Fibroblast of pulmonary artery (primary cell): ENCODE results near the gene RNASE4.
A peak's percentile ranks its signal among the peaks of the same experiment; 100 is the strongest.
"Not testable (repeated sequence)": the region's sequence is repeated elsewhere in the genome, so short reads cannot be mapped to it uniquely, and the experiment has no call there.

Experiments
- DNase-seq: peaks from one replicate; pipeline ENCODE4 v3.0.0-alpha.2; 2010; ENCODE audit warnings: low read depth
- H3K4me3 ChIP-seq: replicated peaks from 2 replicates; pipeline ENCODE4 v1.5.1; 2011; ENCODE audit warnings: low read depth, mild to moderate bottlenecking, control low read depth, low read length, moderate library complexity
- TF ChIP-seq, protein P1 (sequence below): IDR thresholded peaks from 2 replicates; pipeline ENCODE4 v1.5.1; 2011; ENCODE audit warnings: mild to moderate bottlenecking, control low read depth, low read length, inconsistent platforms; ENCODE audit errors: missing control alignments

Gene RNASE4

GRCh38 chr14:20714593-20715250 is 30.4 kb downstream of the RNASE4 start:
- no peak overlapping the region for H3K4me3 ChIP-seq
- peak; percentile 84 for DNase-seq
- TF ChIP-seq, protein P1, sequence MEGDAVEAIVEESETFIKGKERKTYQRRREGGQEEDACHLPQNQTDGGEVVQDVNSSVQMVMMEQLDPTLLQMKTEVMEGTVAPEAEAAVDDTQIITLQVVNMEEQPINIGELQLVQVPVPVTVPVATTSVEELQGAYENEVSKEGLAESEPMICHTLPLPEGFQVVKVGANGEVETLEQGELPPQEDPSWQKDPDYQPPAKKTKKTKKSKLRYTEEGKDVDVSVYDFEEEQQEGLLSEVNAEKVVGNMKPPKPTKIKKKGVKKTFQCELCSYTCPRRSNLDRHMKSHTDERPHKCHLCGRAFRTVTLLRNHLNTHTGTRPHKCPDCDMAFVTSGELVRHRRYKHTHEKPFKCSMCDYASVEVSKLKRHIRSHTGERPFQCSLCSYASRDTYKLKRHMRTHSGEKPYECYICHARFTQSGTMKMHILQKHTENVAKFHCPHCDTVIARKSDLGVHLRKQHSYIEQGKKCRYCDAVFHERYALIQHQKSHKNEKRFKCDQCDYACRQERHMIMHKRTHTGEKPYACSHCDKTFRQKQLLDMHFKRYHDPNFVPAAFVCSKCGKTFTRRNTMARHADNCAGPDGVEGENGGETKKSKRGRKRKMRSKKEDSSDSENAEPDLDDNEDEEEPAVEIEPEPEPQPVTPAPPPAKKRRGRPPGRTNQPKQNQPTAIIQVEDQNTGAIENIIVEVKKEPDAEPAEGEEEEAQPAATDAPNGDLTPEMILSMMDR, result no peak

DNA sequence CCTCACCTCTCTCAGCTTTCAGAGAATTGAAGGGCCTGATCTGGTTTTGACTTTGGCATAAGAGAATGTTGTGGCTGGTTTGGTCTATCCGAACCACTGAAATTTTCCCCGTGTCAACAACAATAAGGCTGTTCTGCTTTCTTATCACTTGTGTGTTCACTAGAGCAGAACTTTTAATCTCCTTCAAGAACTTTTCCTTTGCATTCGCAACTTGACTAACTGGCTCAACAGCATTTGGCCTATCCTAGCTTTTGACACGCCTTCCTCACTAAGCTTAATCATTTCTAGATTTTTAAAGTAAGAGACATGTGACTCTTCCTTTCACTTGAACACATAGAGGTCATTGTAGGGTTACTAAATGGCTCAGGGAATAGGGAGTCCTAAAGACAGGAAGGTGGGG is 35.4 kb downstream of the RNASE4 start:
- TF ChIP-seq, protein P1, result no peak
- no peak for DNase-seq
- no peak overlapping the region for H3K4me3 ChIP-seq

GRCh38 chr14:20720741-20721140 is 36.4 kb downstream of the RNASE4 start:
- TF ChIP-seq, protein P1, result no peak

DNA sequence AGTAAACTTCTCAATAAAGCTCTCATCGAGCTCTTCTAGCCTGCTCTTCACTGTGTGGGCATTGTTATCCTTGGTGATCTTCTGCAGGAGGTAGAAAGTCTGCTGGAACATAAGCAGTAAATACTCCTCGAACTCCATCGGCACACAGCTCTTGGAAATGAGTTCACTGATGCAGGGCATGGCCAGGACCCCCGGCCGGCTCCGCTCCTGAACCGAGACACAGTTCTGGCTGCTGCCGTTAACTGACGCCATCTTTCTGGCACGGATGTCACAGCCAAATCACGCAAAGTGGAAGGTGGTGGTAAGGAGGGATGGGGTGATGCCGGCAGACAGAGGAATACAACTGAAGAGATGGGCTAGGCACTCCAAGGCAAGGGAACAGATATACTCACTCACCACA is 37.7 kb downstream of the RNASE4 start:
- TF ChIP-seq, protein P1, result no peak
- DNase-seq, result no peak
- no peak overlapping the region for H3K4me3 ChIP-seq

More at GRCh38 chr14:20720741-20721140, 36.4 kb downstream of the RNASE4 start:
- H3K4me3 ChIP-seq, result no peak overlapping the region
- DNase-seq, result no peak

DNA sequence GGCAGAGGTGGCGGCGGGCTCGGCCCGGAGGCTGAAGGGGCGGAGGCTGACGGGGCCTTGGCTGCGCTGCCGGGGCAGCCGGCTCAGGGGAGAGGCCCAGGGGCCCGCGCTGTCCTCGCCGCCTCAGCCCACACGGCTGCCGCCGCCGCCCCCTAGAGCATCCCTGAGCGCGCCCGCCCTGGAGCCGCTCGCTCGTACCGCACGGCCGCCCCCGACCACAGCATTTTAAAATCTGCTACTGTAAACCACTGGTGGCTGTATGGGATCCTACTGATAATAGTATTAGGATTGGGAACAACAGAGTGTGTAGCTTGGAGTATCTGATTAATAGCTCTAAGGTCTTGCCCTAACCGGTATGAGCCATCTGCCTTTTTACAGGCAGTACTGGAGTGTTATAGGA is 39.1 kb downstream of the RNASE4 start:
- no peak overlapping the region for H3K4me3 ChIP-seq
- TF ChIP-seq, protein P1, result no peak
- no peak for DNase-seq

DNA sequence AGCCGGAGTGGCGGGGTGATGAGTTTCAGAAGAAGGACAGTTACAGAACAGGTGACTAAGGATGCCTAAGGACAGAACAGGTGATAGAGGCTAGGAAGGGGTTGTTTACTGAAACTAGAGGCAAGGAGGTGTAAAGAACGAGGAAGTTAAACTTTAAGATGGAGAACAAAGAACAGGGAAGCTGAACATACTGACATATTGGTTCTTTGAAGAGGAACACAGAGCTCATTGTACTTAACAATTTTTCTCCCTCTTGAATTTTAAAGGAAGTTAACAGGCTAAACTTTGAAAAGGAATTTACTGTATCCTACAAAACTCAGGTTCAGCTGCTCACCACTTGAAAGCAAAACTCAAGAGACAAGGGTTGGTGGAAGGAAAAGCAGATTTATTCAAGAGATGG is 41.8 kb downstream of the RNASE4 start:
- not testable (repeated sequence) for H3K4me3 ChIP-seq, DNase-seq

- no peak for DNase-seq
- TF ChIP-seq, protein P1, result no peak
- no peak overlapping the region for H3K4me3 ChIP-seq
These were observed 42.2 kb downstream of the RNASE4 start for GRCh38 chr14:20726531-20726930.
